ENCODE data around the gene TMEM254. TPM values are rescaled to one million over a fixed set of nuclear protein-coding genes. Genes with fewer than 3 reads are reported as not detected.

TMEM254 gene
- total RNA-seq, 1 donor from 2014 or later = 22.2 TPM

DNA sequence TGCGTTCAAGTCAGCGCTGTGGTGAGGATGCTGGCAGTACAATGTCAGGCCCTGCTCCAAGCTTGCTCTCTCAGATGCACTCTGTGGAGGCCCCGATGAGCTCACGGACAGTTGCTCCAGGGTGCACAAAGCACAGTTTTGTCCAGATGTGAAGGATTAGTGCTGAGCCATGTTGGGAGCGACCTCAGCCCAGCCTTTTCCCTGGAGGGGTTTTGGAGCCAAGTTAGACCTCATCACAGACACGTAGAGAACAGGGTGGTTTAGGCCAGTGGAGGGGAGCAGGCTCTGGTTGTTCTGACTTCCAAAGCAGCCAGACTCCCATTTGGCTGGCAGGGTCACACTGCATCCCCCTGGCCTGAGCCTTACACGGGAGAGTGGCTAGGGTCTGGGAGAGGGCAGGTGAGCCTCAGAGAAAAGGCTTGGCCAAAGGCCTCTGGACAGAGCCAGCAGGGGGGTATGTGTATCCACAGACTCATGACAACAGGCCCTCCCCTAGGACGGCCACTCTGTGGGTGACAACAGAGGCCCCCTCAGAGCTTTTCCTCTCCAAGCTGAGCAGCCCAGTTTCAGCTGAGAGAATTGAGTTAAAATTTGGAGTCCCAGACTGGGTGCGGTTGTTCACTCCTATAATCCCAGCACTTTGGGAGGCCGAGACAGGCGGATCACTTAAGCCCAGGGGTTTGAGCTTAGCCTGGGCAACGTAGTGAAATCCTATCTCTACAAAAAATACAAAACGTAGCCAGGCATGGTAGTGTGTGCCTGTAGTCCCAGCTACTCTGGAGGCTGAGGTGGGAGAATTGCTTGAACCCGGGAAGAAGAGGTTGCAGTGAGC is 58.8 kb downstream of the TMEM254 start:
- Mint-ChIP-seq H3K27ac (ENCODE audit: unreplicated experiment) (peak overlapping the region; percentile 94), H3K4me3 (ENCODE audit: unreplicated experiment) (no peak overlapping the region)
- no peak for DNase-seq (ENCODE audit: extremely low spot score, unreplicated experiment)

DNA sequence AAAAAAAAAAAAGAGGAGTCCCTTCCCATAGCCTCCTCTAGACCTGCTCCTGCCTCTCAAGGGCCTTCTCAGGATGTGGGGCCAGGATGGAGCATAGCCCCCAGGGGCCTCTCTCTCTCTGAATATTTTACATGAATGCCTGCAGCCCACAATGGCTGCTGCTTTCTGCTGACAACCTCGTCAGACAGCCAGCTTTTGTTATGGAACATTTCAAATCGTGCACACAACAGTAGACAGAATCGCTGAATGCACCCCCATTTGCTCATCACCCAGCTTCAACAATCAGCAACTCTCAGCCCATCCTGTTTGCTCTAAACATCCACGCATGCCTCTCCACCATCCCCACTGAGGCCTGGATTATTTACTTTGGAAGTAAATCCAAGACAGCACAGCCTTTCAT is 59.5 kb downstream of the TMEM254 start:
- TF ChIP-seq, protein P1, sequence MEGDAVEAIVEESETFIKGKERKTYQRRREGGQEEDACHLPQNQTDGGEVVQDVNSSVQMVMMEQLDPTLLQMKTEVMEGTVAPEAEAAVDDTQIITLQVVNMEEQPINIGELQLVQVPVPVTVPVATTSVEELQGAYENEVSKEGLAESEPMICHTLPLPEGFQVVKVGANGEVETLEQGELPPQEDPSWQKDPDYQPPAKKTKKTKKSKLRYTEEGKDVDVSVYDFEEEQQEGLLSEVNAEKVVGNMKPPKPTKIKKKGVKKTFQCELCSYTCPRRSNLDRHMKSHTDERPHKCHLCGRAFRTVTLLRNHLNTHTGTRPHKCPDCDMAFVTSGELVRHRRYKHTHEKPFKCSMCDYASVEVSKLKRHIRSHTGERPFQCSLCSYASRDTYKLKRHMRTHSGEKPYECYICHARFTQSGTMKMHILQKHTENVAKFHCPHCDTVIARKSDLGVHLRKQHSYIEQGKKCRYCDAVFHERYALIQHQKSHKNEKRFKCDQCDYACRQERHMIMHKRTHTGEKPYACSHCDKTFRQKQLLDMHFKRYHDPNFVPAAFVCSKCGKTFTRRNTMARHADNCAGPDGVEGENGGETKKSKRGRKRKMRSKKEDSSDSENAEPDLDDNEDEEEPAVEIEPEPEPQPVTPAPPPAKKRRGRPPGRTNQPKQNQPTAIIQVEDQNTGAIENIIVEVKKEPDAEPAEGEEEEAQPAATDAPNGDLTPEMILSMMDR (IDR thresholded peaks at IDR 0.05) = no peak
- no peaks in the 10 kb centered on the region for H3K9me3 Mint-ChIP-seq (ENCODE audit: unreplicated experiment)
- peak overlapping the region; percentile 19 for H3K4me3 Mint-ChIP-seq (ENCODE audit: unreplicated experiment)
- H3K27me3 Mint-ChIP-seq (ENCODE audit: unreplicated experiment) = no peaks in the 10 kb centered on the region
- peaks cover 72% of the 10 kb centered on the region for H3K4me1 Mint-ChIP-seq (ENCODE audit: unreplicated experiment)
- H3K27ac Mint-ChIP-seq (ENCODE audit: unreplicated experiment) = peak overlapping the region; percentile 94
- H3K36me3 Mint-ChIP-seq (ENCODE audit: unreplicated experiment) = peaks cover 20% of the 10 kb centered on the region
- no peak for DNase-seq (ENCODE audit: extremely low spot score, unreplicated experiment)

More for the DNA sequence above, 58.8 kb downstream of the TMEM254 start:
- Mint-ChIP-seq H3K9me3 (ENCODE audit: unreplicated experiment) (no peaks in the 10 kb centered on the region), H3K4me1 (ENCODE audit: unreplicated experiment) (peaks cover 75% of the 10 kb centered on the region), H3K27me3 (ENCODE audit: unreplicated experiment) (no peaks in the 10 kb centered on the region), H3K36me3 (ENCODE audit: unreplicated experiment) (peaks cover 19% of the 10 kb centered on the region)
- TF ChIP-seq, protein P1 (IDR thresholded peaks at IDR 0.05) = no peak

DNA sequence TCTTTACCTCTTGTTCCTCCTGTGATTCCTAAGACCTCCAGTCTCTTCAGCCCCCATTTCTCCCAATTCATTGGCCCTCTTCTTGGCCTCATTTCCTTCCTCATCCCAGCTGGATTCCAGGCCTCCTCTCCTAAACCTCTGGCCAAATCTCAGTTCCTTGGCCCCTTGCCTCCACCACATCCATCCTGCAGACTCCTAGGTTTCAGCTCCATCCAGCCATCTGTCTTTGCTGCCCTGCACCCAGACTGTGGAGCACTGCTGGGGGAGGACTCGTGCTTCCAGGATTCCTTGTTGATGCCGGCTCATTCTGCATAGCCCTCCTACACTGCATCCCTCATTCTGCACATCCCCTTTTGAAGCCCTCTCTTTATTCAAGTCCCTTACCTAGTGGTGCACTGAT is 60.8 kb downstream of the TMEM254 start:
- Mint-ChIP-seq H3K4me3 (ENCODE audit: unreplicated experiment) (no peak overlapping the region), H3K27me3 (ENCODE audit: unreplicated experiment) (no peaks in the 10 kb centered on the region), H3K9me3 (ENCODE audit: unreplicated experiment) (no peaks in the 10 kb centered on the region), H3K4me1 (ENCODE audit: unreplicated experiment) (peaks cover 65% of the 10 kb centered on the region), H3K36me3 (ENCODE audit: unreplicated experiment) (peaks cover 26% of the 10 kb centered on the region), H3K27ac (ENCODE audit: unreplicated experiment) (peak overlapping the region; percentile 28)
- TF ChIP-seq, protein P1 (IDR thresholded peaks at IDR 0.05) = no peak
- DNase-seq (ENCODE audit: extremely low spot score, unreplicated experiment) = no peak

DNA sequence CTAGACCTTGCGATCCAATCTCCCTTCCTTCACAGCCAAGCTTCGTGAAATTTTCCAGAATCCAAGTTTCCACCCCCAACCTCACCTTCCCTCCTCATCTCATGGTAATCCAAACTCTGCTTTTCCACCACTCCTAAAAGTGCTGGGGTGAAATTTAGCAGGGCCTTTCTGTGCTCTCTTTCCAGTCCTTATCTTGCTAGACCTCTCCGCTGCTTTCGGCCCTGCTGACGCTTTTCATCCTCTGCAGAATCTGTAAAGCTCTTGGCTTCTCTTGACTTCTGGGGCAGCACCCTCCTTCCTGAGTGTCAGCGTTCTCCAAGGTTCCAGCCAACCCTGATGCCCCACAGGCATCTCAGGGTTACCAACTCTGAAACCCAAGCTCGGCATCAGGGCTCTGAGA is 61.8 kb downstream of the TMEM254 start:
- H3K27ac Mint-ChIP-seq (ENCODE audit: unreplicated experiment) = no peak overlapping the region
- H3K4me3 Mint-ChIP-seq (ENCODE audit: unreplicated experiment) = no peak overlapping the region
- peaks cover 29% of the 10 kb centered on the region for H3K36me3 Mint-ChIP-seq (ENCODE audit: unreplicated experiment)
- TF ChIP-seq, protein P1 (IDR thresholded peaks at IDR 0.05) = no peak
- H3K4me1 Mint-ChIP-seq (ENCODE audit: unreplicated experiment) = peaks cover 59% of the 10 kb centered on the region
- no peak for DNase-seq (ENCODE audit: extremely low spot score, unreplicated experiment)
- H3K27me3 Mint-ChIP-seq (ENCODE audit: unreplicated experiment) = no peaks in the 10 kb centered on the region
- H3K9me3 Mint-ChIP-seq (ENCODE audit: unreplicated experiment) = no peaks in the 10 kb centered on the region

DNA sequence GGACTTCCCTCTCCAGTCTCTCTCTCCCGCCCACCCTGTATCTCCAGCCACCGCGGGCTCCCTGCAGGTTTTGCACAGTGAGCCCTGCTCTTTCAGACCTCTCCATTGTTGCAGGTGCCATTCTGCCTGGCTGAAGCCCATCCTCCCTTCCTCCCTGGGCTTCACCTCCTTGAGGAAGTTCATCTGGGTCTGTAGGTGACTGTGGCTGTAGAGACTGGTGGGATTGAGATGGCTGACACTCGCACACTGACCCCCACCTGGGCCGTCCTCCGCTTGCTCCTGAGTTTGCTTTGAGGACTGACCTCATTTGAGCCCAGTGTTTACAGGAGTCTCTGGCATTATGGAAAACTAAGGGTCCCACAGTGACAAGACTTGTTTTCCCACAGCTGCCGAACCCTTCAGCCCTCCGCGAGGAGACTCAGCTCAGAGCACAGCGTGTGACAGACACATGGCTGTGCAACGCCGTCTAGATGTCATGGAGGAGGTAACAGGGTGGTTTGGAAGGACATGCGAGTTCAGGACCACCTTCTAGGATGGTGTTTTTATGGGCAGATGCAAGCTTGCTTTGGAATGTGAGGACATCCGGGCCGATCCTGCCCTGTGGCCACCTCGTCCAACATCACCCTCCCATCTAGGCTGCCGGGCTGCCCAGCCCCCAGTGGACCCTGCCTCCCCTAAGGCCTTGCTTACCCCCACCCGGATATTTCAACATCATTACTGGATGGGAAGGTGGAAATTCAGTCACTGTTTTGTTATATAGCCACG is 63.4 kb downstream of the TMEM254 start:
- DNase-seq (ENCODE audit: extremely low spot score, unreplicated experiment) = no peak
- H3K9me3 Mint-ChIP-seq (ENCODE audit: unreplicated experiment) = no peaks in the 10 kb centered on the region
- no peaks in the 10 kb centered on the region for H3K27me3 Mint-ChIP-seq (ENCODE audit: unreplicated experiment)
- no peak overlapping the region for H3K4me3 Mint-ChIP-seq (ENCODE audit: unreplicated experiment)
- H3K36me3 Mint-ChIP-seq (ENCODE audit: unreplicated experiment) = peaks cover 29% of the 10 kb centered on the region
- TF ChIP-seq, protein P1 (IDR thresholded peaks at IDR 0.05) = no peak
- peaks cover 51% of the 10 kb centered on the region for H3K4me1 Mint-ChIP-seq (ENCODE audit: unreplicated experiment)
- H3K27ac Mint-ChIP-seq (ENCODE audit: unreplicated experiment) = peak overlapping the region; percentile 7

All from osteocyte (in vitro differentiated cells).